ENCODE results near the gene RYR1. TPM values are rescaled to one million over a fixed set of nuclear protein-coding genes. Genes with fewer than 3 reads are reported as not detected.

The RYR1 gene
- total and polyA plus RNA-seq, 2 of the 8 experiments (the other 6 are each of a cell fraction or from before 2014, with no cell fraction given): 5.8 to 11.8 TPM

DNA sequence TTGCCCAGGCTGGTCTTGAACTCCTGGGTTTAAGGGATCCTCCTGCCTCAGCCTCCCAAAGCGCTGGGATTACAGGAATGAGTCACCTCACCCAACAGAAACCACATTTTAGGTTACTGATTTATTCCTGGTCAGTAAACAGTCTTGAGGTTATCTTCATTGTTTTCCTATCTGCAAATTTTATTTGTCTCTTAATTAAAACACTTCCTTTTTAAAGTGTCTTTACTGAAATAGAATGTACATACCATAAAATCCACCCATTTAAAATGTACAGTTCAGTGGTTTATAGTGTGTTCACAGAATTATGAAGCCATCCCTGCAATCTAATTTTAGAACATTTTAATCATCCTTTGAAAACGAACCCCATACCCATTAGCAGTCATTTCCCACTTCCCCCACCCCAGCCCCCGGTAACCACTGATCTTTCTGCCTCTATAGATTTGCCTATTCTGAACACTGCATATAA, 121.2 kb downstream of the RYR1 start:
- ChIA-PET CTCF (ENCODE audit: partially characterized antibody) (interaction anchor here (0.7 kb wide), 2 partner anchors 122 to 298 kb away, joined by 4 to 5 read pairs; no protein-coding TSS in a partner anchor), POLR2A (ENCODE audit: partially characterized antibody) (interaction anchor here (0.7 kb wide), 1 partner anchor 91 kb away, joined by 5 read pairs; no protein-coding TSS in a partner anchor)
- Histone ChIP-seq H3K4me3 (ENCODE audit: extremely low read depth in 1 of 4, insufficient read depth in 2 of 4, low read depth in 3 of 4, low read length in 4 of 4) (no peak overlapping the region), H3K9me3 (ENCODE audit: insufficient read depth in 2 of 2, low read depth in 1 of 2, low read length in 1 of 2) (no peaks in the 10 kb centered on the region), H3K79me2 (ENCODE audit: control insufficient read depth in 1 of 2, insufficient read depth in 2 of 2, low read length in 2 of 2) (no peaks in the 10 kb centered on the region), H4K8ac (ENCODE audit: extremely low read depth, insufficient read depth, low read length) (no peak overlapping the region), H2AK5ac (ENCODE audit: low read depth, low read length) (no peak overlapping the region), H4K91ac (replicated peaks; ENCODE audit: insufficient read length, low read length) (no peak overlapping the region), H3K27me3 (replicated peaks in 1 of 4; ENCODE audit: control insufficient read depth in 3 of 4, extremely low read depth in 1 of 4, insufficient read depth in 3 of 4, low read length in 3 of 4) (no peaks in the 10 kb centered on the region), H3K36me3 (ENCODE audit: control insufficient read depth in 2 of 4, insufficient read depth in 4 of 4, low read length in 3 of 4) (no peaks in the 10 kb centered on the region), H4K5ac (ENCODE audit: insufficient read length, low read depth, low read length) (no peak overlapping the region), H3K14ac (ENCODE audit: insufficient read length) (no peak overlapping the region), H2BK120ac (replicated peaks; ENCODE audit: low read depth, low read length) (no peak overlapping the region), H3K27ac (ENCODE audit: low read depth, low read length) (no peak overlapping the region), H3K23ac (ENCODE audit: insufficient read length) (no peak overlapping the region), H2BK15ac (ENCODE audit: low read length) (no peak overlapping the region), H2BK5ac (ENCODE audit: low read depth, low read length) (no peak overlapping the region), H3K79me1 (ENCODE audit: low read depth, low read length) (no peaks in the 10 kb centered on the region), H3K9ac (replicated peaks in 1 of 4; ENCODE audit: extremely low read depth in 1 of 4, low read depth in 3 of 4, low read length in 3 of 4) (no peak overlapping the region), H3K4me2 (ENCODE audit: insufficient read depth in 1 of 2, low read depth in 2 of 2, low read length in 2 of 2) (no peak overlapping the region), H3K4me1 (replicated peaks in 1 of 4; ENCODE audit: control insufficient read depth in 3 of 4, insufficient read depth in 4 of 4, low read length in 3 of 4) (no peaks in the 10 kb centered on the region), H2AFZ (ENCODE audit: low read length) (no peak overlapping the region), H4K20me1 (replicated peaks in 1 of 2; ENCODE audit: control insufficient read depth in 1 of 2, insufficient read depth in 2 of 2, low read length in 2 of 2) (no peaks in the 10 kb centered on the region), H3K18ac (ENCODE audit: extremely low read depth, low read length) (no peak overlapping the region), H2BK12ac (ENCODE audit: low read depth, low read length) (no peak overlapping the region), H3K23me2 (ENCODE audit: low read depth, low read length) (no peaks in the 10 kb centered on the region), H3K56ac (replicated peaks; ENCODE audit: insufficient read length, low read depth, low read length) (no peak overlapping the region), H2BK20ac (ENCODE audit: low read length) (no peak overlapping the region), H3K4ac (replicated peaks; ENCODE audit: insufficient read length, low read depth, low read length) (no peak overlapping the region)
- FAIRE-seq (no peak), DNase-seq (ENCODE audit: low read depth in 1 of 2, low spot score in 2 of 2) (no peak)
- 93% methylated on average over 3 of the region's 3 CpGs; no CpG with 5 or more reads in 1 of the 2 experiments for WGBS, 2 experiments (ENCODE audit: extremely low coverage in 1 of 2, insufficient coverage in 1 of 2, insufficient read length in 1 of 2, insufficient replicate concordance in 2 of 2, low coverage in 1 of 2, low lambda C conversion rate in 2 of 2, missing lambda C conversion rate in 1 of 2)
- no peak for TF ChIP-seq SIX5 (IDR thresholded peaks at IDR 0.05; ENCODE audit: low read depth, low read length)
- TF ChIP-seq KDM4A (IDR thresholded peaks at IDR 0.05; ENCODE audit: low read depth, low read length, severe bottlenecking): no peak
- TF ChIP-seq, protein P1, sequence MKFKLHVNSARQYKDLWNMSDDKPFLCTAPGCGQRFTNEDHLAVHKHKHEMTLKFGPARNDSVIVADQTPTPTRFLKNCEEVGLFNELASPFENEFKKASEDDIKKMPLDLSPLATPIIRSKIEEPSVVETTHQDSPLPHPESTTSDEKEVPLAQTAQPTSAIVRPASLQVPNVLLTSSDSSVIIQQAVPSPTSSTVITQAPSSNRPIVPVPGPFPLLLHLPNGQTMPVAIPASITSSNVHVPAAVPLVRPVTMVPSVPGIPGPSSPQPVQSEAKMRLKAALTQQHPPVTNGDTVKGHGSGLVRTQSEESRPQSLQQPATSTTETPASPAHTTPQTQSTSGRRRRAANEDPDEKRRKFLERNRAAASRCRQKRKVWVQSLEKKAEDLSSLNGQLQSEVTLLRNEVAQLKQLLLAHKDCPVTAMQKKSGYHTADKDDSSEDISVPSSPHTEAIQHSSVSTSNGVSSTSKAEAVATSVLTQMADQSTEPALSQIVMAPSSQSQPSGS (IDR thresholded peaks at IDR 0.05; ENCODE audit: low read length): no peak
- no peak for TF ChIP-seq SIRT6 (IDR thresholded peaks at IDR 0.05; ENCODE audit: low read length)
- TF ChIP-seq SAP30 (IDR thresholded peaks at IDR 0.05; ENCODE audit: insufficient read depth, insufficient replicate concordance, low read length): no peak
- no peak for TF ChIP-seq CEBPB (IDR thresholded peaks at IDR 0.05; ENCODE audit: low read depth, low read length)
- TF ChIP-seq NRF1 (IDR thresholded peaks at IDR 0.05; ENCODE audit: low read depth, low read length): no peak
- no peak for TF ChIP-seq GTF2F1 (IDR thresholded peaks at IDR 0.05; ENCODE audit: borderline replicate concordance, low read depth, low read length)
- no peak for TF ChIP-seq BCL11A (IDR thresholded peaks at IDR 0.05; ENCODE audit: low read depth in 2 of 2, low read length in 2 of 2)
- TF ChIP-seq KDM1A (IDR thresholded peaks at IDR 0.05; ENCODE audit: borderline replicate concordance, low read length): no peak
- TF ChIP-seq RXRA (IDR thresholded peaks at IDR 0.05; ENCODE audit: insufficient read depth, low read depth, low read length): no peak
- no peak for TF ChIP-seq TBP (IDR thresholded peaks at IDR 0.05; ENCODE audit: low read depth, low read length)
